Kidney capillary endothelial cell (primary cell): ENCODE data around the gene CAMK4.
"Not testable (repeated sequence)": the region's sequence is repeated elsewhere in the genome, so short reads cannot be mapped to it uniquely, and the experiment has no call there.

Experiments
- DNase-seq: peaks from one replicate; pipeline ENCODE4 v3.0.0-alpha.2; 2018; ENCODE audit warnings: low spot score

The CAMK4 gene

GRCh38 chr5:111310711-111311620 lies 86.8 kb downstream of the CAMK4 start:
- DNase-seq, result no peak

GRCh38 chr5:111311666-111312065 lies 87.5 kb downstream of the CAMK4 start:
- no peak for DNase-seq

- DNase-seq, result no peak
Measured at GRCh38 chr5:111313017-111313724, 89.0 kb downstream of the CAMK4 start.

GRCh38 chr5:111320953-111321352 lies 96.8 kb downstream of the CAMK4 start:
- DNase-seq, result no peak

GRCh38 chr5:111321376-111321775 lies 97.2 kb downstream of the CAMK4 start:
- no peak for DNase-seq

GRCh38 chr5:111326551-111326950 lies 102.4 kb downstream of the CAMK4 start:
- DNase-seq, result no peak

DNA sequence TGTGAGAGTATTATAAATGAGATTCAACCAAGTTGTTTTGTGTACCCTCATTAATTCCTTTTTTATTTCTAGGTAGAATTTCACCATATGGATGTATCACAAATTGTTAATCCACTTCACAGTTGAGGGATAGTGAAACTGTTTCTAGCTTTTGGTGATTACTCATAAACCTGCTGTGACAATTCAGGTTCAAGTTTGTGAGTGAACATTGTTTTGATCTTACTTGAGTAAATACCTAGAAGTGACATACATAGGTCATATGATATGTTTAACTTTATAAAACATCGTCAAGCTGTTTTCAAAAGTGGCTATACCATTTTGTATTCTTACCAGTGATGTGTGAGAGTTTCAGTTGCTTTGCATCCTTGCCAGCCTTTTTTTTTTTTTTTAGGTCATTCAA lies 112.9 kb downstream of the CAMK4 start:
- DNase-seq, result no peak

DNA sequence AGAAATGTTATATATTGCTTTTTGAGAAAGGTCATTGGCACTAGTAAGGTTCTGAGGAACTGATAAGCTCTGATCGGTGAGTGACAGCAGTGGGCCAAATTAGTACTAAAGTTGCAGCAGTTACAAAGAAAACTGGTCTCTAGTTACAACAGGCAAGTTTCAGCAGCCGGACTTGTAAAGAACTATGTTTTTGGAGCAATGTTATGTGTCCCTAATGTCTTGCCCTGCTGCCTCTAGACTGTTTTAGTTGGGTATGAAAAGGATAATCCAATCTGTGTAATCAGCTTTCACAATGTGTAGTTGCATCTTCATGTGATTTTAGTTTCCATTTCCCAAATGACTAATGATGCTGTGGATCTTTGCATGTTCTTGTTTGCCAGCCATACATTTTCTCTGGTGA lies 113.5 kb downstream of the CAMK4 start:
- DNase-seq, result no peak

DNA sequence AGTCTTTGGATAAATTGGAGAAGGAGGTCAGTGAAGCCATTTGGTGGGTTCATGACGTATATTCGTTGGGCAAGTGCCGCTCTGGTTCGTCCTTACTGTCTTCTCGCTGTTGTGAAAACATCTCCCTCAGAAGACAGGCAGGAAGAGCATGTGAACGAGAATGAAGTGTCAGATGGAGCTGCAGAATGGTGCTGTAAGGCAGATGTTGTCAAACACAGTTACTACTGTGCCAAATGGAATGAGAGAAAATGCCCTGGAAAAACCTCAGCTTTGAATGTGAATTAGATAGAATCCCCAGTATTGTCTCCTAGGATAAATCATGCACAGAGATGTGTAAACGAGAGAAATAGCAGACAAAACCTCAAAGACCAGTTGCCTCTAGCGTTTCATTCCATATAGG lies 121.5 kb downstream of the CAMK4 start:
- no peak for DNase-seq

DNA sequence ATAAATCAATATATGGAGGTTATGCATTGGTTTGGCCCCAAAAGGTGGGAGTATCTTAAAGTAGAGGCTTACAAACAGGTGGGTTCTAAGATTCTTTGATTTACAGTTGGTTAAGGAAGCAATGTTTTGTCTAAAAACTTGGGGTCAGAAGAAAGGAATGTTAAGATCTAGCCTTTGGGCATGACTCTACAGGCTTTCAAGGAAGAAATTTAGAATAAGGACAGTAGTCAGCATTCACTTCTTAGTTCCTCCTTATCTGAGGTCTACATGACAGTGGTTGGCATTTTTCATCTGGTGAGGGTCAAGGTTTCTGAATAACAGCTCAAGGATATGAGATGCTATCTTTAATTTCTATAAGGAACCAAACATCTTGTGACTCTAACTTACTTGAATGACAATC lies 122.8 kb downstream of the CAMK4 start:
- no peak for DNase-seq

- DNase-seq, result no peak
Measured at GRCh38 chr5:111348661-111349329, 124.6 kb downstream of the CAMK4 start.

GRCh38 chr5:111349429-111349828 lies 125.2 kb downstream of the CAMK4 start:
- DNase-seq, result no peak

- DNase-seq, result no peak
Measured at GRCh38 chr5:111353035-111353434, 128.9 kb downstream of the CAMK4 start.

DNA sequence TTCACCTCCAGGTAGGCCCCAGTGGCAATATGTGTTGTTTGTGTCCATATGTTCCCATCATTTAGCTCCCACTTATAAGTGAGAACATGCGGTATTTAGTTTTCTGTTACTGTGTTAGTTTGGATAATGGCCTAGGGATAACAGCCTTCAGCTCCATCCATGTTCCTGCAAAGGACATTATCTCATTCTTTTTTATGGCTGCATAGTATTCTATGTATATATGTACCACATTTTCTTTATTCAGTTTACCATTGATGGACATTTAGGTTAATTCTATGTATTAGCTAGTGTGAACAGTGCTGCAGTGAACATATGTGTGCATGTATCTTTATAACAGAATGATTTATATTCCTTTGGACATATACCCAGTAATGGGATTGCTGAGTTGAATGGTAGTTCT lies 134.5 kb downstream of the CAMK4 start:
- DNase-seq, result not testable (repeated sequence)

DNA sequence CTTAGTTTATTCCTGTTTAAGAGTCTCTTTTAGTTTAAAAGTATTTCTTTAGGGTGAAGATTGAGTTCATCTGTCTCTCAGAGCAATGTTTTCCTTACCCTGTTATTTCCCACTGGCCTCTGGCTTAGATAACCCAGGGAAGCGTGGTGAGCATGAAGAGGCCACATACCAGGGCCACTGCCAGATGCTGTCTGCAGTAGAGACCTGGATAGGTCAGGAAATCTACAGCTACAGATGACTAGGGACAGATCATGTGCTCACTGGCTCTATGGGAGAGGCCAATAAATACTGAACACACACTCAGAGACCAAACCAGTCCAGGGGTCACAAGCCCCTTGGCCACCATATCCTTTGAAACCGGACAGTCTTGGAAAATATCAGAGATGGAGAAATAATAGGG lies 136.0 kb downstream of the CAMK4 start:
- DNase-seq, result no peak

DNA sequence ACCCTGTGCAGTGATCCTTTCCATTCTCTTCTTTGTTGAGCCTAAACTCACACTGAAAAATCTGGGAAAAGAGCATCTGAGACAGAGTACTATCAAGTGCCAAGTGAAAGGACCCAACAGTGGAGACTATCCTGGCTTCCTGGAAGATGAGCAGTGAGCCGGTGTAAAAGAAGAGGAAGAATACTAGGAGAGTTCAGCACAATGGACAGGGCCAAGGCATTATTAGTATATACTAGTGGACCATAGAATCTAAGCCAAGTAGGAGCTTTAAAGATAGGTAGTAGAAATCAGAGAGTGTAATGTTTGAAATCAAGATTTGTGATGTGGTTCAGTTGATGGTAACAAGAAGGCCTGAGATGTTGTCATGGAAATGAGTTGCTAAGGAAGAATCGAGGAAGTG lies 140.8 kb downstream of the CAMK4 start:
- no peak for DNase-seq

GRCh38 chr5:111366388-111366787 lies 142.2 kb downstream of the CAMK4 start:
- DNase-seq, result no peak

- no peak for DNase-seq
Measured at GRCh38 chr5:111367115-111367514, 142.9 kb downstream of the CAMK4 start.

DNA sequence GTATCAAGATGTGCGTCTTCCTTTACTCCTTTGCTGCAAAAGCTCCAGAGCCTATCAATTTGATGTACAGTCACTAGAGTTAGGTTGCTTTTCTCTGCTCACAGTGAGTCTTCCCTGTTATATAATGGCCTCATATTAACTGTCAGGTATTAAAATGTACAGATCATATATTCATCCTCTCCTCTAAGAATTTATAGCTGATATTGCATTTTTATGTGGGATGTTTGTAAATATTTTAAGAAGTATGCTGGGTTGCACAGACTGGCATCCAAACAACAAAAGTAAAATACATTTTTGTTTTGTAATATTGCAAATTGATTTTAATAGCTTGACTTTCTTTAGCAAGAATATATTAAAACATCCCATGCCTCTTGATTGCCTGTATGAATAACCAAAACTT lies 148.6 kb downstream of the CAMK4 start:
- DNase-seq, result no peak

- no peak for DNase-seq
Measured at GRCh38 chr5:111374380-111374779, 150.2 kb downstream of the CAMK4 start.

DNA sequence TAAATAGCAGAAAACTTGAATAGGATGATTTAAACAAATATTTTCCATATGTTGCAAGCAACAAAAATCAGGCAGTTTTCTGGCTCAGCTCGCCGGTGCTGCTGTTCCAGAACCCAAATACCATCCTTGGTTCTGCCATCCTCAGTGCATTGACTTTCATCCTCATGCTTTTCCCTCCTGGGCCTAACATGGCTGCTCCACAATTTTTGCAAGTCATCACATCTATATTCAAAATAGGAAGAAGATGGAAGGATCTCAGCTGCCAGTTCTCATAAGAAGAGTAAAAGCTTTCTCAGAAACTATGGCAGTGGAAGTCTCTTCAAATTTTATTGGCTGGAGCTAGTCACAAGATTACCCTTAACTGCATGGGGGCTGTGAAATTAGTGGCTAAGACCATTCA lies 151.5 kb downstream of the CAMK4 start:
- no peak for DNase-seq

GRCh38 chr5:111377306-111377705 lies 153.1 kb downstream of the CAMK4 start:
- no peak for DNase-seq

DNA sequence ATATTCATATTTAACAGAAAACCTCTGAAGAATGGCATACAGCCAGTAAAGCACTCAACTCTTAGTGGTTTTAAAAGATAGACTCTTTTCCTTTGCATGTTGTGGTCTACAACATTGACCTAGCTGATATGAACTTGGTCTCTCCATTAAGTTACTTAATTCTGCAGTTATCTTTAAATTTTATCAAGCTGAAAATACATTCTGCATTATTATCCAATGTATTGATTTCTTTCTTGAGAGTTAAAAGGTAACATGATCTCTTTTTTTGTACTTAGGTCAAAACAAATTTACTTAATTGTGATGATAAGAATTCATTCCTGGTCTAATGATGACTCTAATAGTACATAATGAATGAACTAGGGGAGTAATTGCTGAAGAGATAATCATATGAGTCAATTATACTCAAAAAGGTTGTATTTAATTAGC lies 155.2 kb downstream of the CAMK4 start:
- no peak for DNase-seq
